Measurements from ENCODE around the gene EID3. TPM values are rescaled to one million over a fixed set of nuclear protein-coding genes. Genes with fewer than 3 reads are reported as not detected.

The EID3 gene
- total and polyA plus RNA-seq, 2 experiments from 2014 or later, result 3.3 to 3.4 TPM

GRCh38 chr12:104348283-104348993 is 44.9 kb downstream of the EID3 start (continued):
- TF ChIP-seq ZNF462 (CRISPR knock-in tag; IDR thresholded peaks at IDR 0.05) (no peak), CTCF (conservative IDR thresholded peaks at IDR 0.05; ENCODE audit: low read depth in 2 of 2) (no peak), EZH2 (IDR thresholded peaks at IDR 0.05; ENCODE audit: low read depth, unreplicated experiment) (no peak), ETS1 (IDR thresholded peaks at IDR 0.05) (no peak), ZNF331 (CRISPR knock-in tag; IDR thresholded peaks at IDR 0.05; ENCODE audit: low read depth) (no peak), CREB1 (CRISPR knock-in tag; IDR thresholded peaks at IDR 0.05; ENCODE audit: low read depth) (no peak)

Measured in GM23338 (cell line).